GM12878 (cell line): ENCODE data around the gene SYNPR.

Experiments used
- ATF7 ChIP-seq: fragments of 450-650 bp; IDR thresholded peaks from 2 replicates; pipeline ENCODE4 v1.6.1; 2016; ENCODE audit warnings: low read depth, mild to moderate bottlenecking
- HDGF ChIP-seq: fragments of 450-650 bp; IDR thresholded peaks from 2 replicates; pipeline ENCODE4 v1.6.1; 2016; ENCODE audit warnings: antibody characterized with exemption
- JUNB ChIP-seq: IDR thresholded peaks from 2 replicates; pipeline ENCODE4 v1.6.1; 2016; ENCODE audit warnings: antibody characterized with exemption, mild to moderate bottlenecking
- RCOR1 ChIP-seq: conservative IDR thresholded peaks from 2 replicates; pipeline ENCODE4 v1.6.1; 2012; ENCODE audit warnings: low read depth, low read length, improper control_type of control experiment
- YY1 ChIP-seq: IDR thresholded peaks from 2 replicates; pipeline ENCODE4 v1.6.1; 2011; ENCODE audit warnings: low read depth, mild to moderate bottlenecking, low read length
- TF ChIP-seq, protein P1 (sequence below), 3 experiments: IDR thresholded peaks in 2 of 3; conservative IDR thresholded peaks in 1 of 3; 2 replicates each; pipeline ENCODE4 v1.5.1; 2011; ENCODE audit warnings: low read depth in 3 of 3, low read length in 3 of 3, mild to moderate bottlenecking in 3 of 3, control low read depth in 2 of 3, moderate library complexity in 2 of 3, inconsistent platforms in 1 of 3, mixed read lengths in 1 of 3; ENCODE audit not compliant: control insufficient read depth in 2 of 3, insufficient read depth in 1 of 3; ENCODE audit errors: extremely low read depth in 1 of 3

DNA sequence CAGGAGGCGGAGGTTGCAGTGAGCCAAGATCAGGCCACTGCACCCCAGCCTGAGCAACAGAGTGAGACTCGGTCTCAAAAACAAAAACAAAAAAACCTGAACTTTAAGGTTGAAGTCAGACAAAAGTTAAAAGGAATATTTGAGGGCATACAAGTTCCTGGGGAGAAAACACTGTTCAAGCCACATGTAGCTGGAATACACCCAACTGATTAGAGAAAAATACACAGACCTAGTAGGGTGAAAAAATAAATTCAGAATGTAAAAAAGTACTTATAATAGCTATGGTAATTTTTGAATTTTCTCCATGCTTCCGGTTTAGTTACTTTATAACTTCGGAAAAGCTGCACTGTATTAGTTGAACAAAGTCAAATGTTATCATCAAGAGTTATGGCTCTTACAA is 331.7 kb downstream of the SYNPR start:
- TF ChIP-seq YY1, result no peak
- TF ChIP-seq RCOR1, result no peak
- no peak for TF ChIP-seq HDGF
- no peak for TF ChIP-seq JUNB
- TF ChIP-seq, protein P1, sequence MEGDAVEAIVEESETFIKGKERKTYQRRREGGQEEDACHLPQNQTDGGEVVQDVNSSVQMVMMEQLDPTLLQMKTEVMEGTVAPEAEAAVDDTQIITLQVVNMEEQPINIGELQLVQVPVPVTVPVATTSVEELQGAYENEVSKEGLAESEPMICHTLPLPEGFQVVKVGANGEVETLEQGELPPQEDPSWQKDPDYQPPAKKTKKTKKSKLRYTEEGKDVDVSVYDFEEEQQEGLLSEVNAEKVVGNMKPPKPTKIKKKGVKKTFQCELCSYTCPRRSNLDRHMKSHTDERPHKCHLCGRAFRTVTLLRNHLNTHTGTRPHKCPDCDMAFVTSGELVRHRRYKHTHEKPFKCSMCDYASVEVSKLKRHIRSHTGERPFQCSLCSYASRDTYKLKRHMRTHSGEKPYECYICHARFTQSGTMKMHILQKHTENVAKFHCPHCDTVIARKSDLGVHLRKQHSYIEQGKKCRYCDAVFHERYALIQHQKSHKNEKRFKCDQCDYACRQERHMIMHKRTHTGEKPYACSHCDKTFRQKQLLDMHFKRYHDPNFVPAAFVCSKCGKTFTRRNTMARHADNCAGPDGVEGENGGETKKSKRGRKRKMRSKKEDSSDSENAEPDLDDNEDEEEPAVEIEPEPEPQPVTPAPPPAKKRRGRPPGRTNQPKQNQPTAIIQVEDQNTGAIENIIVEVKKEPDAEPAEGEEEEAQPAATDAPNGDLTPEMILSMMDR (IDR thresholded peaks at IDR 0.05 in 2 of 3, conservative IDR thresholded peaks at IDR 0.05 in 1 of 3; ENCODE audit: control insufficient read depth in 2 of 3, extremely low read depth in 1 of 3, insufficient read depth in 1 of 3, low read depth in 3 of 3, low read length in 3 of 3), result no peak
- no peak for TF ChIP-seq ATF7
